ENCODE measurements around the gene LRPAP1.
"Not testable (repeated sequence)": the region's sequence is repeated elsewhere in the genome, so short reads cannot be mapped to it uniquely, and the experiment has no call there.

Gene LRPAP1

GRCh38 chr4:3520276-3520675, 11.9 kb downstream of the LRPAP1 start:
- in situ Hi-C loops (cut with MboI; ENCODE audit: low sequenced_read_pairs): no loop called here

GRCh38 chr4:3519468-3520264, 12.6 kb downstream of the LRPAP1 start:
- in situ Hi-C loops (cut with MboI; ENCODE audit: low sequenced_read_pairs): no loop called here

- in situ Hi-C loops (cut with MboI; ENCODE audit: low sequenced_read_pairs): no loop called here
Observed at GRCh38 chr4:3518941-3519340, 13.3 kb downstream of the LRPAP1 start.

GRCh38 chr4:3518511-3518880, 13.7 kb downstream of the LRPAP1 start:
- in situ Hi-C loops (cut with MboI; ENCODE audit: low sequenced_read_pairs): no loop called here

GRCh38 chr4:3517731-3518510, 14.3 kb downstream of the LRPAP1 start:
- in situ Hi-C loops (cut with MboI; ENCODE audit: low sequenced_read_pairs): no loop called here

- in situ Hi-C loops (cut with MboI; ENCODE audit: low sequenced_read_pairs): no loop called here
Observed at GRCh38 chr4:3516836-3517730, 15.1 kb downstream of the LRPAP1 start.

- in situ Hi-C loops (cut with MboI; ENCODE audit: low sequenced_read_pairs): no loop called here
Observed at GRCh38 chr4:3516061-3516835, 16.0 kb downstream of the LRPAP1 start.

- in situ Hi-C loops (cut with MboI; ENCODE audit: low sequenced_read_pairs): no loop called here
Observed at GRCh38 chr4:3515646-3516045, 16.6 kb downstream of the LRPAP1 start.

GRCh38 chr4:3514806-3515501, 17.3 kb downstream of the LRPAP1 start:
- in situ Hi-C loops (cut with MboI; ENCODE audit: low sequenced_read_pairs): no loop called here

- in situ Hi-C loops (cut with MboI; ENCODE audit: low sequenced_read_pairs): no loop called here
Observed at GRCh38 chr4:3514221-3514780, 17.9 kb downstream of the LRPAP1 start.

- in situ Hi-C loops (cut with MboI; ENCODE audit: low sequenced_read_pairs): no loop called here
Observed at GRCh38 chr4:3513807-3514206, 18.4 kb downstream of the LRPAP1 start.

GRCh38 chr4:3512719-3513118, 19.5 kb downstream of the LRPAP1 start:
- in situ Hi-C loops (cut with MboI; ENCODE audit: low sequenced_read_pairs): no loop called here

- in situ Hi-C loops (cut with MboI; ENCODE audit: low sequenced_read_pairs): no loop called here
Observed at GRCh38 chr4:3512279-3512678, 19.9 kb downstream of the LRPAP1 start.

GRCh38 chr4:3511601-3512000, 20.6 kb downstream of the LRPAP1 start:
- in situ Hi-C loops (cut with MboI; ENCODE audit: low sequenced_read_pairs): not testable (repeated sequence)

GRCh38 chr4:3511187-3511586, 21.0 kb downstream of the LRPAP1 start:
- in situ Hi-C loops (cut with MboI; ENCODE audit: low sequenced_read_pairs): no loop called here

GRCh38 chr4:3510481-3510880, 21.7 kb downstream of the LRPAP1 start:
- in situ Hi-C loops (cut with MboI; ENCODE audit: low sequenced_read_pairs): no loop called here

GRCh38 chr4:3508542-3508941, 23.7 kb downstream of the LRPAP1 start:
- in situ Hi-C loops (cut with MboI; ENCODE audit: low sequenced_read_pairs): no loop called here

- in situ Hi-C loops (cut with MboI; ENCODE audit: low sequenced_read_pairs): no loop called here
Observed at GRCh38 chr4:3505231-3505630, 27.0 kb downstream of the LRPAP1 start.

Measured in hTERT RPE-1 (cell line).